Globus pallidus (tissue), 1 donor: Measurements from ENCODE around the gene JOSD1.

ENCODE experiments used
- DNase-seq: peaks from one replicate; pipeline ENCODE4 v3.0.0-alpha.2; 2015; ENCODE audit warnings: low spot score

The JOSD1 gene

DNA sequence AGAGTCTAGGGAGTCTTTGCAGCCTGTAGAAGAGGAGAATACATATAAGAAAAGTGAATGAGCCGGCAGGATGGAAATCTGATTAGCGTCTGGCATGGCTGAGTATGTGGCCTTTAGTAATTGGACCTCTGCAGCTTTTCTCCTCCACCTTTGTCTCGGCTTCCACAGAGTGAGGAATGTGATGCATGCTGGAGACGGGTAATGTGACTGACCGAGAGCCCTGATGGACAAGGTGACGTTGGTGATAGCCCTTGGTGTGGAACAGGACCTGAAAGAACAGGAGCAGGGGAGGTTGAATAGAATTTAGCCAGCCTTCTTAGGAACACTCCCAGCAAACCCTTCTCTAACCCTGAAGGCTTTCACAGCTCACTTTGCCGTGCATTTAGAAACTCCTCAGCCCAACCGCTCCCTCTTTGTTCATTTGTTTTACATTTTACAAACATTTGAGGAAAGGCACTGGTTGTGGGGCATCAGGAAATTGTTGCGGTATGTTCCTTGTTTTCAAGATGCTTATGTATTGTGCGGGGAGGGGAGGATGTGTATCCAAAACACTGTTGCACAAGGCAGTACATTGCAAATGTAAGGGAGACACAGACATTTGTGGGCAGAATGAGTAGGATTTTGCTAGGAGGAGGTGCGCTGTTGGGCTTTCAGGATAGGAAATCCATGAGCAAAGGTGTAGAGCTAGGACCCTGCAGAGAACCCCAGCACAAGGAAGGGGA lies 11.9 kb upstream of the JOSD1 start:
- no peak for DNase-seq

- no peak for DNase-seq
Observed at GRCh38 chr22:38710866-38711265, 10.1 kb upstream of the JOSD1 start.

DNA sequence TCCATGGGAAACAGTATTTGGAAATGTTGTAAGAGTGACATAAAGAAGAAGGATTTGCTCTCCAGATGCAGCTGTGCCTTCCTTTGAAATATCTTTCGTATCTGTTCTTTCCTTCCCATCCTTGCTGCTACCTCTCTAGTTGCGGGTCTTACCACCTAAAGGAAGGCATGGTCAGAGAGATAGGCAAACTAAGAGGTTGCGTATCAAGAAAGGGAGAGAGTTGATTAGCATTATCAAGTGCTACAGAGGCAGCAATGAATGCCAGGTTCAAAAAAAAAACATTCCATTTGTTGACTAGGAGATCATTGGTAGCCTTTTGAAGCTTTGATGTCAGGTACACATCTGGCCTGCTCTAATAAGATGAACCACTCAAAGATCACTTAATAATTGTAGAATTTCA lies 9.6 kb upstream of the JOSD1 start:
- no peak for DNase-seq

DNA sequence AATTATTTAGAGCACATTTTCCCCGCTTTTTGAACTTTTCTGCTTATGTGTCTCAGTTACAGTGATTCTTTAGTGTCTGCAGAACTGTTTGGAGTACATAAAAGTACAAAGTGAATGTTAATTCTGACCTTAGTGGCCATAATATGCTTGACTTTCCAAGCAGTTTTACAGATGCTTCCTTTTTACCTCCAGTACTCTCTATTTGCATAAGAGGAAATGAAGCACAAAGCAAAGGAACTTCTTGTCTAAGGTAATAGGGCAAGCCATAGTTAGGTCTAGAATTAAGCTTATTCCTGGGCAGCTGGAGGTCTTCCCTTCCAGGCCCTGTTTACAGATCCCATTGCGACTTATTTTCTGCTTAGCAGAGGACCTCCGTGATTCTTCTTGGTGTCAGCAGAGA lies 8.6 kb upstream of the JOSD1 start:
- DNase-seq = no peak

DNA sequence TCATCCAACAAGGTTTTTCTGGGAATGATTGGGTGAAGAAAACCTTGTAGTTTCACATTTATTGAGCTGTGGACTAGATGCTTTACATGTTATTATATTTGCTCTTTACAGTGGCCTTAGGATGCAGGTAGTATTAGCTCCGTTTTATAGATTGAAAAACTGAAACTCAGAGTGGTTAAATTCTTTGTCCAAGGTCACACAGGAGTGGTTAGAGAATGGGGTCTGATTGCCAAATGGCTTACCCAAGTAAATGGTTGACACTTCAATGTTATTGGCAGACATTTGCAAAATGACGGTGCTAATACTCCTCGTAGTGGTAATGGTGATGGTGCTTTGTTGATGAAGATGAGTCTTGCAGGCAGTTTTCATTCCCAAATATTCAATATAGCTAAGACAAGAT lies 7.2 kb upstream of the JOSD1 start:
- DNase-seq = no peak

GRCh38 chr22:38707346-38707745 lies 6.6 kb upstream of the JOSD1 start:
- no peak for DNase-seq

GRCh38 chr22:38706901-38707195 lies 6.1 kb upstream of the JOSD1 start:
- no peak for DNase-seq

DNA sequence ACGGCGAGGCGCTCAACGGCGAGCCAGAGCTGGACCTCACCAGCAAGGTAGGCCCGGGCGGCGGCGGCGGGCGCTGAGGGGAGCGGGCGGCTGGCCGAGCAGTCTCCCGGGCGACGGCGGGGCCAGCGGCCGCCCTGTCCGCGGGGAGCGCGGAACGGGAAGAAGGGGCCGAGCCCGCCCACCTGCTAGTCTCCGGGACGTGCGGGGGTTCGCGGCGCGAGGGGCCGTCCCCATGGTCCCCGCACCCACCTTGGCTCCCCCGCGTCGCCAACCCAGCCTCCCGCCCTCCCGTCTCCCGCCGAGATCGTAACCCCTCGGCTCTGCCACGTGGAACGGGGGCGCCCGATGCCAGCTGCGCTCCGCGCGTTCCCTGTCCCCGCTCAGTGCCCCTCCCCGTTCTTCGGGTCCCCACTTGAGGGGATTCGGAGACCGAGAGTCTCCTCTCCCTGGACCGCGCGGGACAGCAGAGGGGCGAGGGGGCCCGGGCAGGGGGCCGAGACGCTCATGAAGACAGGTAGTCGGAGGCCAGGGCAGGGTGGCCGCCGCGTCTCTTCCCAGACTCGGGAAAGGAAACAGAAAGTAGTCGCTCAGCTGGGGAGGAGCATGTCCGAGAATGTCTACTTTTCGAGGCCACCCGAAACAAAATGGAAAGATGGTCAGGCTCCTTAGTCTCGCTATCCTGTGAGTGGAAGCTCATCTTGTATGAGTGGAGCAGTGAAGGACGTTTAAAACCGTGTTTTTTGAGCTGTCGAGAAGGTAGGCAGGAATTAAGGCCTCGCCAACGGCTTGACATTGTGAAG lies 5.6 kb upstream of the JOSD1 start:
- DNase-seq = no peak

GRCh38 chr22:38705235-38706100 lies 4.7 kb upstream of the JOSD1 start, which contains the start of gene GTPBP1:
TSS of gene GTPBP1 (plus strand) at chr22:38705944. CDS start at chr22:38705956, 12 bp downstream.
- peak; percentile 100 for DNase-seq

DNA sequence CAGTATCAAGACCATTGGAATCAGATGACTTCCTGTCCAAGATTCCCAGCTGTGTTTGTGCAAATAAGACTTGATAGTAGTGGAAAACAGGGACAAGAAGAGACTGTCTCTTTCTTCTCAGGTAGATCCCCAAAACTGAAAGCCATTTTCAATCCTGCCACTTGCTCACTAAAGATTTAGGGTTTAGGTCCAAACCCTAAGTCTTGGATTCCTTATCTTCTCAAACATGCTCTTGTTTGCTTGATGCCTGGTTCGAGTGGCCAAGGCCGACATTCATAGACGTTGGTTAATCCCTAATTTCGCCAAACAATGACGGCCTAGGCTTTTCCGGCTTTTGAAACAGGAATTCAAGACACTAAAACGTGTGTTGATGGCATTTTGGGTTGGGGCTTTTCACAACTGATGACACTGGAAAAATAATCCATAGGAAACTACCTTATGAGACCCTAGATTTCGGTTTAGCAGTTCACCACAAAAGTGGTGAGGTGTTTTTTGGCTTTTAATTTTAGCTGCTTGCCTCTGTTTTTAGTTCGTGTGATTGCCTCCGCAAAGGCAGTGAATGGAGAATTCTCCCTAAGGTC lies 4.0 kb upstream of the JOSD1 start:
- no peak for DNase-seq

GRCh38 chr22:38700270-38700788 lies 414 bp downstream of the JOSD1 start:
- no peak for DNase-seq

- no peak for DNase-seq
Observed at GRCh38 chr22:38699784-38700183, 959 bp downstream of the JOSD1 start.

GRCh38 chr22:38699143-38699542 lies 1.6 kb downstream of the JOSD1 start:
- DNase-seq = no peak

DNA sequence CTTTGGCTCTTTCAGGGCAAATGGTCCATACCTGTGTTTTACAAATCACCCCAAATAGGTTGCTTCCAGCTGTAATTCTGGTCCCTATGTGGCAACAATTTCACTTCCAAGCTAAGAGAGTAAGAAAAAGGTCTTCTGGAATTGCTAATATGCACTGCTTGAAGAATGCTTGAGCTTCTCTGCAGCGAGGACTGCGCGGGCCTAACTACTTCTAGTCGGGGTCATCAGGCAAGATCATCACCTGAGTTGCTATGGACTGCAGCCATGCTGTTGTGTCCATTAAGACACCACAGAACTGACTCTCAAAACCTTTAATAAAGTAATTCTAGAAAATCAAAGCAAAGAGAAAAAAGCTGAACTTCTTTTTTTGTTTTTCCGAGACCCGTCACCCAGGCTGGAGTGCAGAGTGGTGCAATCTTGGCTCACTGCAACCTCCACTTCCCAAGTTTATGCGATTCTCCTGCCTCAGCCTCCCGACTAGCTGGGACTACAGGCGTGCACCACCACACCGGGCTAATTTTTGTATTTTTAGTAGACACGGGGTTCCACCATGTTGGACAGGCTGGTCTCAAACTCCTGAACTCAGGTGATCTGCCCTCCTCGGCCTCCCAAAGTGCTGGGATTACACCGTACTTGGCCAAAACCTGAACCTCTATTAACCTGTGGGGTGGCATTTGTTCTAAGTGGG lies 2.2 kb downstream of the JOSD1 start:
- DNase-seq = no peak

GRCh38 chr22:38697425-38698089 lies 3.2 kb downstream of the JOSD1 start:
- no peak for DNase-seq

DNA sequence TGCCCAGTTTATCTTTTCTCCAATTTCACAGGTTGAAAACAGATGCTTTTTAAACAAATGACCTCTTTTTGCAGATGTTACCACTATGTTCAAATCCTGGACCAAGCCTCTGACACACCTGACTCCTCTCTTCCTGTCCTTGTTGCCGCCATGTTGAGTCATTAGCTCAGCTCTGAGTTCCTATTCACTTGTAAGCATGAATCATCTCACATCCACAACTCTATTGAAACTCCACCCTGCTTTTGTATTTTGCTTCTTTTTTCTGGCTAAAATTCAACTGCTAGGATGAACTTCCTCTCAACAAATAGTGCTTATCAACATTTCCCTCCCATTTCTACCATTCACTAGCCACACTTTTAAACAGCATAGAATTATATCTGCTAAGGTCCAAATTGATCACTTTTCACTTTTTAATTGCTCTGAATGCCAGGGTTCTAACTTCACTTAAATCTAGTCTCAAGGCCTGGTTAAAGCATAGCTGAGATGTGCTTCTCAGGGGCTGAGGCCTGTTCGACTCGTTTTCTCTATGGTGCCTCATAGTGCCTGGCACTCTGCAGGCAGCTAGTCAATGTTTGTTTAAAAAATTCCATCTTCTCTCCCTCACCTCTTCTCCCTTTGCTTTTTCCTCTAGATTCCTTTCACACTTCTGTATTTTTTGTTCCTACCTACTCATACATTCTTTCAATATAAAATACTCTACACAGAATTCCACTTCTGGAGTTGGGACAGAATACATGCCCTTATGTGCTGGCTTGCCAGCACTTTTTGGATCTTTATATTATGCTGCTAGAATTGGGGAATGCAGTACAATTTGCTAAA lies 3.9 kb downstream of the JOSD1 start:
- no peak for DNase-seq

- no peak for DNase-seq
Observed at GRCh38 chr22:38694940-38695339, 5.8 kb downstream of the JOSD1 start.

- DNase-seq = no peak
Observed at GRCh38 chr22:38694049-38694448, 6.7 kb downstream of the JOSD1 start.

DNA sequence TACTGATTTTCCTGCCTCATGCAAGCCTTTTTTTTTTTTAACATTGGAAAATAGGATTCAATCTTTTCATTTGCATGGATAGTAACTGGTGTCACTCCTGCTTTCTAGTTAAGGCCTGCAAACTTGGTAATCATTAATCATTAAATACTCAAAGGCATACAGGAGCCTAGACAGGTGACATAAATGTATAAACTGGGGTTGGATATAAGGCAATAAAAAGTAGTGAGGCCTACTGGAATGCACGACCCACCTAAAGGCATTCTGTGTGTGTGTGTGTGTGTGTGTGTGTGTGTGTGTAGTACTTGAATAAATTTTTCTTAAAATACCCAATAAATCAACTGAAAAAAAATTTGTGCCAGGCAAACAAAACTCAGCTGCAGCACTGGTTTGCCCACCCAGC lies 11.1 kb downstream of the JOSD1 start:
- DNase-seq = no peak

DNA sequence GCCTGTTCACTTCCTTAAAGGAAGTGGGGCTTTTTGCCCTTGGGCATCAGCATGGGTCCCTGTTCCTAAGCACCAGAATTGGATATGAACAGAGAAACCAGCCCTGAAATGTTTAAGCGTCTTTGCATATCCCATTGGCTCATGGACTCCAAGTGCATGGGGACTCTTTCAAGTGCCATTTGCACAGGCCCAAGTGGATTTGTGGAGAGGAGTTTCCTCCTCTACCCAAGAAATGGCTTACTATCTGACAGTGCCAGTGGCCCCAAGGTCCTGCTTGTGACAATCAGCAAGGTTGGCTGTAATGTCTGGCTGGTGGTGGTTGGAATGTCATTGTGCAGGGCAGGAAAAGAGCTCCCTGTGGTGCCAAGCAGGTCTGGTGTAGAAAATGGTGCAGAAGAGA lies 15.0 kb downstream of the JOSD1 start:
- DNase-seq = no peak
